ENCODE measurements around the gene ADAMTSL2.

GRCh38 chr9:133521122-133522072 is 13.1 kb upstream of the ADAMTSL2 start:
- TF ChIP-seq GATA3 (IDR thresholded peaks at IDR 0.05; ENCODE audit: low read depth, low read length) (no peak), GATA2 (IDR thresholded peaks at IDR 0.05; ENCODE audit: low read depth, low read length) (peak; percentile 84)

Data from SH-SY5Y (cell line).